ENCODE results near the gene AP2B1. TPM values are rescaled to one million over a fixed set of nuclear protein-coding genes. Genes with fewer than 3 reads are reported as not detected.

The AP2B1 gene
- total and polyA plus RNA-seq, 4 donors = 8.7 to 55.6 (median 22.3) TPM

DNA sequence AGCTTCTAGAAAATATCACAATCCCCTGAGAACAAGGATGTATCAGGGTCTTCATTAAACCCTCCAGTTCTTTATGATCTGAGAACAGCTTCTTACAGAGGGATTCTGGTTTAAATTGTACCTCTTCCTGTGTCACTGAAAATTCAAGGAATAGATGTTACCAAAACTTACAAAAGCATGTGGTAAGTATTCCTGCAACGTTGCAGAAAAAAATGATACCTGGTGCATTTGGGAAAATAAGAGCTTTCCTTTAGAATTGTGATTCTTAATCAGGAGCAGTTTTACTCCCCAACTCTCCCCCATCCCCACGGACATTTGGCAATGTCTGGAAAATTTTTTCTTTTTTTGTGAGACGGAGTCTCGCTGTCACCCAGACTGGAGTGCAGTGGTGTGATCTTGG is 33.8 kb upstream of the AP2B1 start:
- TF ChIP-seq FOXA2 (IDR thresholded peaks at IDR 0.05) (no peak), FOXA1 (IDR thresholded peaks at IDR 0.05) (no peak), SP1 (IDR thresholded peaks at IDR 0.05) (no peak), HNF4A (conservative IDR thresholded peaks at IDR 0.05) (no peak), EGR1 (IDR thresholded peaks at IDR 0.05; ENCODE audit: low read depth in 2 of 2) (no peak), RXRA (IDR thresholded peaks at IDR 0.05) (no peak), GABPA (IDR thresholded peaks at IDR 0.05 in 1 of 2, conservative IDR thresholded peaks at IDR 0.05 in 1 of 2) (no peak), MAX (IDR thresholded peaks at IDR 0.05) (no peak), JUND (IDR thresholded peaks at IDR 0.05) (no peak)
- TF ChIP-seq, protein P1, sequence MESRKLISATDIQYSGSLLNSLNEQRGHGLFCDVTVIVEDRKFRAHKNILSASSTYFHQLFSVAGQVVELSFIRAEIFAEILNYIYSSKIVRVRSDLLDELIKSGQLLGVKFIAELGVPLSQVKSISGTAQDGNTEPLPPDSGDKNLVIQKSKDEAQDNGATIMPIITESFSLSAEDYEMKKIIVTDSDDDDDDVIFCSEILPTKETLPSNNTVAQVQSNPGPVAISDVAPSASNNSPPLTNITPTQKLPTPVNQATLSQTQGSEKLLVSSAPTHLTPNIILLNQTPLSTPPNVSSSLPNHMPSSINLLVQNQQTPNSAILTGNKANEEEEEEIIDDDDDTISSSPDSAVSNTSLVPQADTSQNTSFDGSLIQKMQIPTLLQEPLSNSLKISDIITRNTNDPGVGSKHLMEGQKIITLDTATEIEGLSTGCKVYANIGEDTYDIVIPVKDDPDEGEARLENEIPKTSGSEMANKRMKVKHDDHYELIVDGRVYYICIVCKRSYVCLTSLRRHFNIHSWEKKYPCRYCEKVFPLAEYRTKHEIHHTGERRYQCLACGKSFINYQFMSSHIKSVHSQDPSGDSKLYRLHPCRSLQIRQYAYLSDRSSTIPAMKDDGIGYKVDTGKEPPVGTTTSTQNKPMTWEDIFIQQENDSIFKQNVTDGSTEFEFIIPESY (IDR thresholded peaks at IDR 0.05) = no peak
- 80% methylated on average over 4 of the region's 4 CpGs for WGBS
- DNase-seq (ENCODE audit: low spot score) = no peak

DNA sequence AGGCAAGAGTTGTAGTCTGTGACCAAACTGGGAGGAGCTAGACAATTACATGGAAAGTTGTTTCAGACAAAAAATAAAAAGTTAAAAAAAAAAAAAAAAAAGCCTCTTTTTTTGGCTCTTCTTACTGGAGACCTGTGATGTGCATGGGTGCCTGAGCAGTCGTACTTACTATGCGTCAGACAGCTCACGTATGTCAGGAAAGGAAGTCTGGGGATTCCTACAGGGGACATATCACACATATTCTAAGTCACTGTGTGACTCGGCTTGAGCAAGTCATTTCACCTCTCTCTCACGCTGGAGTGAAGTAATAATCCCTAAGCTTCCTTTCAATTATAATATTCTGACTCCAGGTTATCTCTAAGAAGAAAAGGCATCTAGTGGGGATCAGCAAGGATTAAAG is 32.5 kb upstream of the AP2B1 start:
- no peaks in the 10 kb centered on the region for H3K9me3 ChIP-seq (ENCODE audit: control insufficient read depth in 4 of 4, low read length in 3 of 4)
- peaks cover 0 to 2% (median 0%) of the 10 kb centered on the region in 4 donors for H3K27me3 ChIP-seq (ENCODE audit: control insufficient read depth in 4 of 4, insufficient read depth in 4 of 4, low read length in 3 of 4)
- WGBS = 70% methylated on average over 5 of the region's 5 CpGs
- no peak for TF ChIP-seq RAD21 (IDR thresholded peaks at IDR 0.05)
- TF ChIP-seq EGR1 (IDR thresholded peaks at IDR 0.05; ENCODE audit: low read depth in 2 of 2) = no peak
- no peak for TF ChIP-seq SP1 (IDR thresholded peaks at IDR 0.05)
- no peak for TF ChIP-seq HNF4G (IDR thresholded peaks at IDR 0.05)
- TF ChIP-seq JUND (IDR thresholded peaks at IDR 0.05) = no peak
- TF ChIP-seq, protein P2, sequence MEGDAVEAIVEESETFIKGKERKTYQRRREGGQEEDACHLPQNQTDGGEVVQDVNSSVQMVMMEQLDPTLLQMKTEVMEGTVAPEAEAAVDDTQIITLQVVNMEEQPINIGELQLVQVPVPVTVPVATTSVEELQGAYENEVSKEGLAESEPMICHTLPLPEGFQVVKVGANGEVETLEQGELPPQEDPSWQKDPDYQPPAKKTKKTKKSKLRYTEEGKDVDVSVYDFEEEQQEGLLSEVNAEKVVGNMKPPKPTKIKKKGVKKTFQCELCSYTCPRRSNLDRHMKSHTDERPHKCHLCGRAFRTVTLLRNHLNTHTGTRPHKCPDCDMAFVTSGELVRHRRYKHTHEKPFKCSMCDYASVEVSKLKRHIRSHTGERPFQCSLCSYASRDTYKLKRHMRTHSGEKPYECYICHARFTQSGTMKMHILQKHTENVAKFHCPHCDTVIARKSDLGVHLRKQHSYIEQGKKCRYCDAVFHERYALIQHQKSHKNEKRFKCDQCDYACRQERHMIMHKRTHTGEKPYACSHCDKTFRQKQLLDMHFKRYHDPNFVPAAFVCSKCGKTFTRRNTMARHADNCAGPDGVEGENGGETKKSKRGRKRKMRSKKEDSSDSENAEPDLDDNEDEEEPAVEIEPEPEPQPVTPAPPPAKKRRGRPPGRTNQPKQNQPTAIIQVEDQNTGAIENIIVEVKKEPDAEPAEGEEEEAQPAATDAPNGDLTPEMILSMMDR (IDR thresholded peaks at IDR 0.05; ENCODE audit: low read depth, low read length, missing input control) = no peak
- no peak for TF ChIP-seq ATF3 (IDR thresholded peaks at IDR 0.05)
- no peak for TF ChIP-seq FOXA2 (IDR thresholded peaks at IDR 0.05)
- TF ChIP-seq REST (IDR thresholded peaks at IDR 0.05) = no peak
- no peak overlapping the region for H3K27ac ChIP-seq (ENCODE audit: low read depth in 1 of 2, low read length in 2 of 2)
- no peak for DNase-seq (ENCODE audit: low spot score)
- no peaks in the 10 kb centered on the region for H3K36me3 ChIP-seq (ENCODE audit: control insufficient read depth in 4 of 4, insufficient read depth in 3 of 4, low read depth in 1 of 4, low read length in 3 of 4)
- H3K4me1 ChIP-seq (ENCODE audit: control insufficient read depth in 4 of 4, insufficient read depth in 4 of 4, low read length in 3 of 4) = no peaks in the 10 kb centered on the region
- no peak overlapping the region for H3K9ac ChIP-seq (ENCODE audit: low read depth in 1 of 2, low read length in 2 of 2)
- no peak overlapping the region for H3K4me3 ChIP-seq (ENCODE audit: low read depth in 1 of 3, low read length in 3 of 3)

More for the DNA sequence above, 33.8 kb upstream of the AP2B1 start:
- Histone ChIP-seq H3K27ac (ENCODE audit: low read depth in 1 of 2, low read length in 2 of 2) (no peak overlapping the region), H3K36me3 (ENCODE audit: control insufficient read depth in 4 of 4, insufficient read depth in 3 of 4, low read depth in 1 of 4, low read length in 3 of 4) (no peaks in the 10 kb centered on the region), H3K4me1 (ENCODE audit: control insufficient read depth in 4 of 4, insufficient read depth in 4 of 4, low read length in 3 of 4) (no peaks in the 10 kb centered on the region), H3K4me3 (ENCODE audit: low read depth in 1 of 3, low read length in 3 of 3) (no peak overlapping the region), H3K9me3 (ENCODE audit: control insufficient read depth in 4 of 4, low read length in 3 of 4) (no peaks in the 10 kb centered on the region), H3K9ac (ENCODE audit: low read depth in 1 of 2, low read length in 2 of 2) (no peak overlapping the region), H3K27me3 (ENCODE audit: control insufficient read depth in 4 of 4, insufficient read depth in 4 of 4, low read length in 3 of 4) (peaks cover 0 to 1% (median 0%) of the 10 kb centered on the region in 4 donors)

Measured in liver (tissue), 9 donors.